T-helper 1 cell treated with Interleukin-12 subunit alpha and Interleukin-12 subunit beta and Interleukin-4 antibody, amounts not matched to agents 30 μg/mL and 1 μg/mL, for 36 hours (primary cell): ENCODE data around the gene IL27RA.
A peak's percentile ranks its signal among the peaks of the same experiment; 100 is the strongest.

Experiments
- H3K27ac Mint-ChIP-seq: one replicate; pipeline ENCODE4 v1.8.0; 2021; ENCODE audit warnings: mild to moderate bottlenecking, mixed read lengths
- H3K27me3 Mint-ChIP-seq: one replicate; pipeline ENCODE4 v1.8.0; 2021; ENCODE audit warnings: low read depth, mixed read lengths
- H3K36me3 Mint-ChIP-seq: one replicate; pipeline ENCODE4 v1.8.0; 2021; ENCODE audit warnings: low read depth, mixed read lengths
- H3K4me1 Mint-ChIP-seq: one replicate; pipeline ENCODE4 v1.8.0; 2021; ENCODE audit warnings: low read depth, mixed read lengths
- H3K4me3 Mint-ChIP-seq: one replicate; pipeline ENCODE4 v1.8.0; 2021; ENCODE audit warnings: mild to moderate bottlenecking, moderate library complexity, mixed read lengths
- H3K9me3 Mint-ChIP-seq: one replicate; pipeline ENCODE4 v1.8.0; 2021; ENCODE audit warnings: mixed read lengths

The IL27RA gene

DNA sequence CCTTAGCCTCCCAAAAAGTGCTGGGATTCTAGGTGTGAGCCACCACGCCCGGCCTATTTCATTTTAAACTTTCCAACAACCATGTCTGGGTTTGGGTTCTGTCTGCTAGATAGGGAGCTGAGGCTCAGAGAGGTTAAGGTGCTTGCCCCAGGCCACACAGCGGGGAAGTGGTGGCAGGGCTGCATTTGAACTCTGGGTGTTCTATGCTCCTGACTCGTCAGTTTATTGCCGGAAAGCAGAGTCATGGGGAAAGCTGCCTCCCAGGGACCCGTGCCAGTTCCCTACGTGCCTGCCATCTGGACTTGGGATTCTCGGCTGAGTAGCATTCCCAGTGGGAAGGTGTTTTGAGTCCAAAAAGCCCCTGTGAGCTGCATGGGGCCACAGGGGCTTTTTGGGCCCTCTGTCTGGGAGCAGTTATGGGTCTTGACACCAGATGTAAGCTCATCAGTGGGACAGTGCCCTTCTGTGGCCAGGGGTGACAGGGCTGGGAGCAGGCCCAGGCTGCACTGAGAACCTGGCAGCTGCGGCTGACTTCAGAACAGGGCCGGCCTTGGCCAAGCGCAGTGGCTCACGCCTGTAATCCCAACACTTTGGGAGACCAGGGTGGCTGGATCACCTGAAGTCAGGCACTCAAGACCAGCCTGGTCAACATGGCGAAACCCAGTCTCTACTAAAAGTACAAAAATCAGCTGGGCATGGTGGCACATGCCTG is 36.4 kb upstream of the IL27RA start:
- Mint-ChIP-seq H3K27me3 (no peaks in the 10 kb centered on the region), H3K9me3 (peaks cover 6% of the 10 kb centered on the region), H3K27ac (no peak overlapping the region), H3K4me3 (no peak overlapping the region), H3K4me1 (peaks cover 1% of the 10 kb centered on the region), H3K36me3 (peaks cover 12% of the 10 kb centered on the region)

DNA sequence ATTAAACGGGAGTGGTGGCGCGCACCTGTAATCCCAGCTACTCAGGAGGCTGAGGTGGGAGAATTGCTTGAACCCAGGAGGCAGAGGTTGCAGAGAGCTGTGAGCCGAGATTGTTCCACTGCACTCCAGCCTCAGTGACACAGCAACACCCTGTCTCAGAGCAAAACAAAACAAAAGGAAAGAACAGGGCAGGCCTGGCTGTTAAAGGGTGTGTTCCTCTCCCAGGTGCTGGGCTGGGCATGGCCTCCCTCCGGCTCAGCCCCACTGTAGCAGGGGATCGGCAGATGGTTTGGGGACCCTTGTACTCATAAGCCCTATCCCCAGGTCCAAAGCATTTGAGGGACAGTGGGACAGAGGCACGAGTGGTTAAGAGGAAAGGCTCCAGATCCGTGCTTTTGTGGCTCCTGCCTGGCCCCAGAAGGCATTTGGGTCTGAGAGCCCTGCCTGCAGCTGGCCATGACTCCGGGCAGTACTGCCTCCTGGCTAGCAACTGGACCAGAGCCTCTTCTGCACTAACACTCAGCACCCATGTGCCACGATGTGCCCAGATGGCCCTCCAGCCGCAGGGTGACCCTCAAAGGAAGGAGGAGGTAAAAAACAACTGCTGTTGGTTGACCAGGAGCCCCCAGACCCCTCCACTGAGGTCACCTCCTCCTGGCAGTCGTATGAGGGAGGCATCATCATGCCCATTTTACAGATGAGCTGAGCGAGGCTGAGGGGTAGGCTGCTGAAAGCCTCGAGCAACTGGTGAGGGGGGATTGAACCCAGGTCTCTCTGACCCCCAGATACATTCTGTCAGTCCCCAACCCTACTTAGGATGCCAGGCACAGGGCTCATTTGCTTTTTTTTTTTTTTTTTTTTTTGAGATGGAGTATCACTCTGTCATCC is 35.4 kb upstream of the IL27RA start:
- H3K27me3 Mint-ChIP-seq, result no peaks in the 10 kb centered on the region
- H3K27ac Mint-ChIP-seq, result no peak overlapping the region
- H3K36me3 Mint-ChIP-seq, result peaks cover 16% of the 10 kb centered on the region
- peaks cover 7% of the 10 kb centered on the region for H3K4me1 Mint-ChIP-seq
- no peak overlapping the region for H3K4me3 Mint-ChIP-seq
- H3K9me3 Mint-ChIP-seq, result peaks cover 6% of the 10 kb centered on the region

DNA sequence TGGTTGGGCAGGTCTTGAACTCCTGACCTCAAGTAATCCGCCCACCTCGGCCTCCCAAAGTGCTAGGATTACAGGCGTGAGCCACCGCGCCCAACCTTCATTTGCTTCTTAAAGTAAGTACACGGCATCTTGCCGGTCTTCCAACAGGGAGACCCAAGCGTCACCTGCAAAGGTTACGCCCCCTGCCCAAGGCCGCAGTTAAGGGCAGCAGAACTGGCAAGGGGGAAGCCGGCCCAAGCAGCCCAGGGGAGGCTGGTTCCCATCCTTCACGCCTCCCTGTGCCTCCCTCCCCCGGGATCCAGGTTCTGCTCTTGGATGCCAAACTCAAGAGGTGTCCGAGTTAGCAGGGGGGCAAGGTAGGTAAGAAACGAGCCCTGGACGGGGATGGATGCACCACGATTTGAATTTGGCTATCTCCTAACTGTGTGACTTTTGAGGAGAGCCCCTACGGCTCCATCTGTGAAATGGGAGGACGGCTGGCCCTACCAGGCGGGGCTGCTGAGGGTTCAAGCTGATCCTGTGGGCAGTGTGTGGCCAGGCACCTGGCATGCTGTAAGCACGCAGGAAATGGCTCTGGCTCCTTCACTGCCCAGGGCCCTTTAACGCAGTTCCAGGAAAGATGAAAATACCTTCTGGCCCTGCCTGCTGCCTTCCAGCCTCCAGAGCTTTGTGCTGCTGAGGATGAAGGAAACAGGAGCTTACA is 34.5 kb upstream of the IL27RA start:
- Mint-ChIP-seq H3K4me3 (no peak overlapping the region), H3K4me1 (peaks cover 10% of the 10 kb centered on the region), H3K27me3 (no peaks in the 10 kb centered on the region), H3K36me3 (peaks cover 13% of the 10 kb centered on the region), H3K27ac (no peak overlapping the region), H3K9me3 (peaks cover 6% of the 10 kb centered on the region)

DNA sequence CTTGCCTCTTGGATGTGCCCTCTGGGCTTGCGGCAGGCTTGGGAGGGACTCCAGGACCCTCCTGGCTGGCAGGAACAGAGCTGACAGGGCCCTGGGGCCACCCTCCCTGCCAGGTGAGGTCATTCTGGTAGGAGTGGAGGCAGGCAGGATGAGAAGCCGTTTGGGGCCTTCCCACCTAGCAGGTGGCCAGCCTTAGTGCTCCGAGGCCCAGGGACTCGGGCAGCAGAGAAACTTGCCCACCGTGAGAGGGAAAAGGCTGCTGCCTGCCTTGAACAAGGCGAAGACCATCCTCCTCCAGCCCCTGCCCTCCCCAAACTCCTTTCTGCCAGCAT is 34.0 kb upstream of the IL27RA start:
- no peak overlapping the region for H3K27ac Mint-ChIP-seq

DNA sequence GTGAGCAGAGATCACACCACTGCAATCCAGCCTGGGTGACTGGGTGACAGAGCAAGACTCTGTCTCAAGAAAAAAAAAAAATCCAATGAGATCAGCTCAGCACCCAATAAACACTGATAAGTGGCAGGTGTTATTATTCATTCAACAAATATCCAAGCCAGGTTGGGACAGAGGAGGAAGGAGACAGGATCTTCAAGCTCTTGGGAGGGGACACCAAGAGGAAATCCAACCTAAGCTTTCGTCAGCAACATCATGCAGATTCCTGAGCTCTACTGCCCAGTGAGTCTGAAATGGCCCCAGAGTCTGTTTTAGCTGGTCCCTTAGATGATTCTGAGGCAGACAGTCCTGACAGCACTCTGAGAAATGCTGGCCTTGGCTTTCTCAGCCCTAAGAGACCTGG is 33.1 kb upstream of the IL27RA start:
- H3K27ac Mint-ChIP-seq, result no peak overlapping the region
- H3K4me3 Mint-ChIP-seq, result no peak overlapping the region
- peaks cover 11% of the 10 kb centered on the region for H3K36me3 Mint-ChIP-seq
- H3K9me3 Mint-ChIP-seq, result peaks cover 6% of the 10 kb centered on the region
- H3K27me3 Mint-ChIP-seq, result no peaks in the 10 kb centered on the region
- peaks cover 23% of the 10 kb centered on the region for H3K4me1 Mint-ChIP-seq

More for the DNA sequence above, 34.0 kb upstream of the IL27RA start:
- peaks cover 6% of the 10 kb centered on the region for H3K9me3 Mint-ChIP-seq
- peaks cover 15% of the 10 kb centered on the region for H3K4me1 Mint-ChIP-seq
- H3K36me3 Mint-ChIP-seq, result peaks cover 11% of the 10 kb centered on the region
- H3K27me3 Mint-ChIP-seq, result no peaks in the 10 kb centered on the region
- H3K4me3 Mint-ChIP-seq, result no peak overlapping the region

DNA sequence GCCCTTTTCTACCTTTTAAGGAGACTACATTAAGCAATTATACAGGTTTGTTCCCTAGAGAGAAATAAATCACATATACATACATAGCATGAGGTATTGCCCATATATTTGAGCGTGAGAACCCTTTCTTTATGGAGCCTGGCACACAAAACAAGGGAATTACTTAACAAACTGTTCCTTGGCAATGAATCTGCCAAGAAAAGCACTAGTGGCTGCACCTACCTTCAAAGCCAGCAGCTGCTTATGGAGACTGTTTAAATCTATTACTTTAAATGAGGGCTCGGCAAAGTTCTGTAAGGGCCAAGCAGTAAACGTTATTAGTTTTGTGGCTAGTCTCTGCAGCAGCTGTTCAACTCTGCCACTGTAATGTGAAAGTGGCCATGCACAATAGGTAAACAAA is 32.5 kb upstream of the IL27RA start:
- Mint-ChIP-seq H3K4me1 (peaks cover 26% of the 10 kb centered on the region), H3K27ac (no peak overlapping the region), H3K9me3 (peaks cover 6% of the 10 kb centered on the region), H3K4me3 (no peak overlapping the region), H3K36me3 (peaks cover 11% of the 10 kb centered on the region), H3K27me3 (no peaks in the 10 kb centered on the region)

DNA sequence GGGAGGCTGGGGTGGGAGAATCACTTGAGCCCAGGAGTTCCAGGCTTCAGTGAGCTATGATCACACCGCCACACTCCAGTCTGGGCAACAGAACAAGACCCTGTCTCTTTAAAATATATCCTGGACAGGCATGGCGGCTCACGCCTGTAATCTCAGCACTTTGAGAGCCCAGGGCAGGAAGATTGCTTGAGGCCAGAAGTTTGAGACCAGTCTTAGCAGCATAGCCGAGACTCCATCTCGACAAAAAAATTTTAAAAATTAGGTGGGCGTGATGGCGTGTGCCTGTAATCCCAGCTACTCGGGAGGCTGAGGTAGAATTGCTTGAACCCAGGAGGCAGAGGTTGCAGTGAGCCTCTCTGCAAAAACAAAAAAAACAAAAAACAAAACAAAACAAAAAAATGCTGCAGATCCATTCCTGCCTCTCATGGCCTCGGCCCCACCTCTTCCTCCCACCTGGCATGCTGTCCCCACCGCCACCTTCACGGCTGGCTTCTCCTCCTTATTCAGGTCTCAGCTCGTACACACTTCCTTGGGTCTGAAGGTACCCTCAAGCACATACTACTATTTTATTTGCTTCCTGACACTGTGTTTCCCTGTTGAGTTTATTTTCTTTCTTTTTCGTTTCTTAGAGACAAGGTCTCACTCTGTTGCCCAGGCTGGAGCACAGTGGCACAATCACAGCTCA is 30.7 kb upstream of the IL27RA start:
- no peak overlapping the region for H3K4me3 Mint-ChIP-seq
- peaks cover 37% of the 10 kb centered on the region for H3K4me1 Mint-ChIP-seq
- H3K27ac Mint-ChIP-seq, result peak overlapping the region; percentile 94
- peaks cover 11% of the 10 kb centered on the region for H3K36me3 Mint-ChIP-seq
- H3K27me3 Mint-ChIP-seq, result no peaks in the 10 kb centered on the region
- peaks cover 6% of the 10 kb centered on the region for H3K9me3 Mint-ChIP-seq

DNA sequence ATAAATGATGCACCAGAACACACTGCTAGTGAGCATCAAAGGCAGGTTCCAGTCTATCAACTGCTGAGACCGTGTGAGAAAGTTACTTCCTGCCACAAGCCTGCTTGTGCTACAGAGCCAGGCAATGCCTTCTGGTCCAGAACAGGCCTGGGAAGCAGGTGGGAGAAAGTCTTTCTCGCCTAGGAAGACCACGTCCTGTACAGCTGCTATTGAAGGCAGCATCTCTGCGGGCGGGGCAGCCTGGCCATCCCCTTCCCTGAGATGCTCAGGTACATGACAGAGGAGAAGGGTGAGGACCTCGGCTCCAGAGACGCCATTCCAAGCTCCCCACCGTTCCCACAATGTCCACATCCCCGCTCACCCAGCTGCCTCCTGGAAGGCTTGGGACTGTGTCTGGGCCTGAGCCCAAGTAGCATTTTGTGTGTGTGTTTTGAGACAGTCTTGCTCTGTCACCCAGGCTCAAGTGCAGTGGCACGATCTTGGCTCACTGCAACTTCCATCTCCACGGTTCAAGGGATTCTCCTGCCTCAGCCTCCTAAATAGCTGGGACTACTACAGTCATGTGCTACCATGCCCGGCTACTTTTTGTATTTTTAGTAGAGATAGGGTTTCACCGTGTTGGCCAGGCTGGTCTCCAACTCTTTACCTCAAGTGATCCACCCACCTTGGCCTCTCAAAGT is 28.9 kb upstream of the IL27RA start:
- Mint-ChIP-seq H3K4me3 (peak overlapping the region; percentile 38), H3K9me3 (peaks cover 6% of the 10 kb centered on the region), H3K4me1 (peaks cover 43% of the 10 kb centered on the region), H3K36me3 (peaks cover 11% of the 10 kb centered on the region), H3K27ac (peak overlapping the region; percentile 94), H3K27me3 (no peaks in the 10 kb centered on the region)

GRCh38 chr19:14003251-14004055 is 28.1 kb upstream of the IL27RA start:
- peaks cover 43% of the 10 kb centered on the region for H3K4me1 Mint-ChIP-seq

DNA sequence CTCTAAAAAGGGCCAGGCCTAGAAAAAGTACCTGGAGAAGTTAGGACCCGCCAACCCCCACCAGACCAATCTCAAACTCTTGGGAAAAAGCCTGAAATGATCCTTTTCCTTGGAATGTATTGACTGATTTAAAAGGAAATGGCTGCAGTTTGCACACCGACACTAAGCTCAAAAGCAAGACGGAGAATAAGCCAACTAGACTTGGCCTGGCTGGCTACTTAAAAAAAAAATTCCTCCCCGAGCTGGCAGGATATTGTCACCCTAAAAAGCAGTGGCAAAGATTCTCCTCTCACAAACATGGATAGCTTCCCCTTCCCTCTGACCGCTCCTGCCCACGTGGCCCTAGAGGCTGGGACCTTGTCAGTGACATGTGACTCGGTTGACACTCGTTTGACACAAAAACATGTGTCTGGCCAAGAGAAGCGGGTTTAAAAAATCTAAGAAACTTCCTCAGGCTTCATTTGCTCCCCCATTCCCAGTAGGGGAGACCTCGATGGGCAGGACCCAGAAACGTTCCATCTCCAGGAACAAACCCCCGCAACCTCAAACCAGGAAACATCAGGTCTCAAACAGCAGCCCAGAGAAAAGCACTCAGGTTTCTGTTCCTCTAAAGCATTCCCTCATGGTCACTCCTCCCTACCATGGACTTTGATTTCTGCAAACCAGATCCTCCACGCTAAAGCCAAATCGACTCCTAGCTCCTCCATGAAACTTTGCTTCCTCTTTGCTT is 26.8 kb upstream of the IL27RA start:
- Mint-ChIP-seq H3K4me1 (peaks cover 43% of the 10 kb centered on the region), H3K9me3 (no peaks in the 10 kb centered on the region), H3K36me3 (peaks cover 7% of the 10 kb centered on the region), H3K27ac (peak overlapping the region; percentile 89), H3K4me3 (peak overlapping the region; percentile 78), H3K27me3 (no peaks in the 10 kb centered on the region)

More at GRCh38 chr19:14003251-14004055, 28.1 kb upstream of the IL27RA start:
- Mint-ChIP-seq H3K9me3 (peaks cover 6% of the 10 kb centered on the region), H3K27me3 (no peaks in the 10 kb centered on the region), H3K4me3 (peak overlapping the region; percentile 38), H3K36me3 (peaks cover 11% of the 10 kb centered on the region), H3K27ac (peak overlapping the region; percentile 94)

- Mint-ChIP-seq H3K9me3 (no peaks in the 10 kb centered on the region), H3K27me3 (no peaks in the 10 kb centered on the region), H3K27ac (peak overlapping the region; percentile 89), H3K4me3 (peak overlapping the region; percentile 97), H3K36me3 (peaks cover 3% of the 10 kb centered on the region), H3K4me1 (peaks cover 41% of the 10 kb centered on the region)
Measured at GRCh38 chr19:14005349-14006084, 26.0 kb upstream of the IL27RA start.

GRCh38 chr19:14006085-14006765 is 25.3 kb upstream of the IL27RA start, which contains the start of gene RFX1:
Gene RFX1, minus strand, starts transcription at chr19:14006320. Its CDS starts 12,477 bp downstream, at chr19:13993843.
- H3K27me3 Mint-ChIP-seq, result no peaks in the 10 kb centered on the region
- peaks cover 35% of the 10 kb centered on the region for H3K4me1 Mint-ChIP-seq
- no peaks in the 10 kb centered on the region for H3K9me3 Mint-ChIP-seq
- no peaks in the 10 kb centered on the region for H3K36me3 Mint-ChIP-seq
- peak within 1 kb of the TSS; percentile 97 for H3K4me3 Mint-ChIP-seq
- peak within 1 kb of the TSS; percentile 100 for H3K27ac Mint-ChIP-seq
